Bronchial epithelial cell (primary cell): Measurements from ENCODE around the gene PCDHGC3. TPM values are rescaled to one million over a fixed set of nuclear protein-coding genes. Genes with fewer than 3 reads are reported as not detected.

Experiments used
- DNase-seq: peaks from one replicate; pipeline ENCODE4 v3.0.0-alpha.2; 2010; ENCODE audit warnings: low read depth
- FAIRE-seq: peaks from 2 replicates; lab custom pipeline; 2011; peaks lifted over from hg19 to GRCh38; lab: Jason Lieb, UNC
- H3K27me3 ChIP-seq: 2 replicates; pipeline ENCODE4 v1.5.1; 2011; ENCODE audit warnings: low read length; ENCODE audit not compliant: control insufficient read depth, insufficient read depth
- H3K36me3 ChIP-seq: 2 replicates; pipeline ENCODE4 v1.5.1; 2011; ENCODE audit warnings: low read length; ENCODE audit not compliant: control insufficient read depth, insufficient read depth
- H3K4me3 ChIP-seq: 2 replicates; pipeline ENCODE4 v1.5.1; 2011; ENCODE audit warnings: mild to moderate bottlenecking, low read depth, low read length, control low read depth
- CTCF ChIP-seq: IDR thresholded peaks from 2 replicates; pipeline ENCODE4 v1.5.1; 2011; ENCODE audit warnings: mild to moderate bottlenecking, moderate library complexity, low read length, control low read depth, inconsistent platforms; ENCODE audit not compliant: insufficient read depth, severe bottlenecking
- total RNA-seq: library from RNA; depleted of rRNA; stranded (reverse); fragments of >200 nt; gene quantifications from 2 replicates; pipeline ENCODE4 v1.2.1, GENCODE V29; 2014

Gene PCDHGC3
- total RNA-seq, 1 donor from 2014 or later = 9.5 TPM

- DNase-seq = no peak
- TF ChIP-seq CTCF = no peak
- no peaks in the 10 kb centered on the region for H3K36me3 ChIP-seq
- no peak overlapping the region for H3K4me3 ChIP-seq
- peaks cover 3% of the 10 kb centered on the region for H3K27me3 ChIP-seq
- peak; percentile 23 for FAIRE-seq
Measured at GRCh38 chr5:141496038-141496437, 20.3 kb downstream of the PCDHGC3 start.

- DNase-seq = no peak
- no peak for TF ChIP-seq CTCF
- Histone ChIP-seq H3K36me3 (peaks cover 1% of the 10 kb centered on the region), H3K27me3 (no peaks in the 10 kb centered on the region), H3K4me3 (no peak overlapping the region)
- FAIRE-seq = no peak
Measured at GRCh38 chr5:141501761-141502160, 26.0 kb downstream of the PCDHGC3 start.

GRCh38 chr5:141503681-141504080 is 27.9 kb downstream of the PCDHGC3 start:
- no peak overlapping the region for H3K4me3 ChIP-seq
- peaks cover 1% of the 10 kb centered on the region for H3K36me3 ChIP-seq
- TF ChIP-seq CTCF = no peak
- DNase-seq = no peak
- no peaks in the 10 kb centered on the region for H3K27me3 ChIP-seq
- FAIRE-seq = no peak

GRCh38 chr5:141504216-141504615 is 28.4 kb downstream of the PCDHGC3 start:
- no peak for DNase-seq
- Histone ChIP-seq H3K27me3 (no peaks in the 10 kb centered on the region), H3K4me3 (no peak overlapping the region), H3K36me3 (peaks cover 1% of the 10 kb centered on the region)
- FAIRE-seq = no peak
- no peak for TF ChIP-seq CTCF

GRCh38 chr5:141506381-141507155 is 30.8 kb downstream of the PCDHGC3 start:
- no peak for TF ChIP-seq CTCF
- DNase-seq (no peak), FAIRE-seq (no peak)
- Histone ChIP-seq H3K36me3 (peaks cover 5% of the 10 kb centered on the region), H3K4me3 (no peak overlapping the region), H3K27me3 (no peaks in the 10 kb centered on the region)
